OCI-LY1 (cell line): Measurements from ENCODE around the gene RARRES2.

Experiments
- H2AFZ ChIP-seq: fragments of 200-600 bp; sonication (generic), shearing (Covaris generic); 2 replicates; pipeline ENCODE4 v1.6.0; 2014; ENCODE audit warnings: antibody characterized with exemption, mild to moderate bottlenecking, low read length
- H3F3A ChIP-seq: fragments of 200-600 bp; sonication (generic), shearing (Covaris generic); 2 replicates; pipeline ENCODE4 v1.6.0; 2014; ENCODE audit warnings: mild to moderate bottlenecking, antibody characterized with exemption, low read length, moderate library complexity; ENCODE audit not compliant: insufficient read depth
- H3K27ac ChIP-seq: fragments of 200-600 bp; sonication (generic); 2 replicates; pipeline ENCODE4 v1.5.1; 2014; ENCODE audit warnings: low read length, mixed run types, mild to moderate bottlenecking, low read depth; ENCODE audit not compliant: poor library complexity, severe bottlenecking
- H3K27me3 ChIP-seq: fragments of 200-600 bp; sonication (generic); 2 replicates; pipeline ENCODE4 v1.6.0; 2014; ENCODE audit warnings: antibody characterized with exemption, mild to moderate bottlenecking, low read length, moderate library complexity; ENCODE audit not compliant: insufficient read depth
- H3K36me3 ChIP-seq: fragments of 200-600 bp; sonication (generic); 2 replicates; pipeline ENCODE4 v1.6.1; 2014; ENCODE audit warnings: mild to moderate bottlenecking, antibody characterized with exemption, low read length, moderate library complexity, mixed read lengths; ENCODE audit not compliant: insufficient read depth
- H3K4me1 ChIP-seq: fragments of 200-600 bp; sonication (generic); 2 replicates; pipeline ENCODE4 v1.5.1; 2014; ENCODE audit warnings: mild to moderate bottlenecking, low read length, moderate library complexity; ENCODE audit not compliant: insufficient read depth, severe bottlenecking
- H3K4me2 ChIP-seq: fragments of 200-600 bp; sonication (generic), shearing (Covaris generic); 2 replicates; pipeline ENCODE4 v1.6.1; 2014; ENCODE audit warnings: low read length
- H3K4me3 ChIP-seq: fragments of 200-600 bp; sonication (generic); 2 replicates; pipeline ENCODE4 v1.5.1; 2014; ENCODE audit warnings: low read length, low read depth, mild to moderate bottlenecking, mixed read lengths; ENCODE audit not compliant: poor library complexity, severe bottlenecking
- H3K79me2 ChIP-seq: fragments of 200-600 bp; shearing (Covaris generic); 2 replicates; pipeline ENCODE4 v1.6.1; 2016; ENCODE audit warnings: mixed run types, low read length, mixed read lengths; ENCODE audit not compliant: insufficient read depth
- H3K9ac ChIP-seq: fragments of 200-600 bp; sonication (generic), shearing (Covaris generic); 2 replicates; pipeline ENCODE4 v1.6.1; 2014; ENCODE audit warnings: mild to moderate bottlenecking, low read length, mixed read lengths
- H3K9me2 ChIP-seq: fragments of 200-600 bp; sonication (generic), shearing (Covaris generic); 2 replicates; pipeline ENCODE4 v1.6.1; 2014; ENCODE audit warnings: low read depth, mild to moderate bottlenecking, low read length, mixed read lengths
- H3K9me3 ChIP-seq: fragments of 200-600 bp; shearing (Covaris generic); 2 replicates; pipeline ENCODE4 v1.6.1; 2014; ENCODE audit warnings: low read length, mixed read lengths
- H4K20me1 ChIP-seq: fragments of 200-600 bp; sonication (generic), shearing (Covaris generic); 2 replicates; pipeline ENCODE4 v1.6.0; 2016; ENCODE audit warnings: mild to moderate bottlenecking, low read length; ENCODE audit not compliant: insufficient read depth
- CTCF ChIP-seq: fragments of 200-600 bp; sonication (generic), shearing (Covaris generic); IDR thresholded peaks from 2 replicates; pipeline ENCODE4 v1.5.1; 2017; ENCODE audit warnings: mild to moderate bottlenecking, antibody characterized with exemption, low read length, moderate library complexity, mixed read lengths
- EZH2 ChIP-seq: fragments of 200-600 bp; sonication (generic), shearing (Covaris generic); IDR thresholded peaks from 2 replicates; pipeline ENCODE4 v1.8.0; 2017; ENCODE audit warnings: borderline replicate concordance, mixed run types, mild to moderate bottlenecking, antibody characterized with exemption, low read length, moderate library complexity, mixed read lengths

RARRES2 gene

GRCh38 chr7:150369748-150370501 is 28.5 kb upstream of the RARRES2 start:
- Histone ChIP-seq H3F3A (no peaks in the 10 kb centered on the region; the same call in 1 of the 2 replicates), H3K79me2 (no peaks in the 10 kb centered on the region), H3K27me3 (no peaks in the 10 kb centered on the region), H4K20me1 (no peaks in the 10 kb centered on the region), H3K27ac (peak overlapping the region; percentile 75), H3K9ac (peak overlapping the region; percentile 81; the same call in 1 of the 2 replicates), H3K9me3 (no peaks in the 10 kb centered on the region), H3K36me3 (peaks cover 41% of the 10 kb centered on the region), H3K4me2 (peak overlapping the region; percentile 79), H3K4me1 (peaks cover 50% of the 10 kb centered on the region), H3K4me3 (peak overlapping the region; percentile 75), H2AFZ (no peak overlapping the region), H3K9me2 (no peaks in the 10 kb centered on the region)
- TF ChIP-seq EZH2, result no peak
- TF ChIP-seq CTCF, result no peak

DNA sequence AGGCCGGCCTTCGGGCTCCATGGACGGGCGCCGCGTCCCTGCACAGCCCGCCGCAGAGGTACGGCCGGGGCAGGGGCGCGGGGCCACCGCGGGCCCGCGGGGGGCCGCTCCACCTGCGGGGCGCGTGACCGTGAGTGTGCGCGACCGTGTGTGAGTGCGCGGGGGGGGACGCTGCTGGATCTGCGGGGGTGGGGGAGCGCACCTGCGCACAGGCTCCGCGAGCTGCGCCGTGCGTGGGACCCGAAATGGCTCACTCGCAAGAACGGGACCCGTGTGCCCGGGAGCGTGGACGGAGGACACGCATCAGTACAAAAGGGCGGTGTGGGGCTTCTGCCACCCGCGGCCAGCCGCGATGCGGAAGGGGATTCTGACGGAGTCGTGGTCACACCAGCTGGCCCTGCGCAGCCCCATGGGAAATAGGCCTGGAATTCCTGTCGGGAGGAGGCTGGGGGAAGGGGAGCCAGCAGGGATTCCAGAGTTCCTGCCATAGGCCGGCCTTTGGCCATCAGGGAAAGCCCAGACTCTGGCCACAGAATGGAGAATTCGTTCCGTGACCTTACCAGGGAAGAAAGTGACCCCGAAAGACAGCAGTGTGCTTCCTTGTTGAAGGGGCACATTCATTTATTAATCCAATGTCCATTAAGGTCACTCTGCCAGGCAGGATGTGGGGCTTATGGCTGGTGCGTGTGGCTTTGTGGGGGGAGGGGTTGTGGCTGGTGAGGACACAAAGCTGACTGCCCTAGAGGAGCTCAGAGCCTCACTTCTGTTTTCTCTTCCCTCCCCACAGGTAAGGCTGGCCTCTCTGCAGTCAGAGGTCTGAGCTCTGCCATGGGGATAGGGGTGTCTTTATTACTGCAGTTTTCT is 27.7 kb upstream of the RARRES2 start:
- TF ChIP-seq CTCF (no peak), EZH2 (no peak)
- Histone ChIP-seq H3K79me2 (no peaks in the 10 kb centered on the region), H3K4me2 (peak overlapping the region; percentile 79), H3K9ac (peak overlapping the region; percentile 81), H3K9me3 (no peaks in the 10 kb centered on the region), H4K20me1 (no peaks in the 10 kb centered on the region), H3K4me1 (peaks cover 54% of the 10 kb centered on the region), H3K27ac (peak overlapping the region; percentile 75), H2AFZ (no peak overlapping the region), H3F3A (no peaks in the 10 kb centered on the region; the same call in 1 of the 2 replicates), H3K27me3 (no peaks in the 10 kb centered on the region), H3K4me3 (peak overlapping the region; percentile 75), H3K9me2 (no peaks in the 10 kb centered on the region), H3K36me3 (peaks cover 35% of the 10 kb centered on the region)

GRCh38 chr7:150368096-150368883 is 26.9 kb upstream of the RARRES2 start, which contains the start of gene REPIN1:
TSS of gene REPIN1 (plus strand) at chr7:150368822. CDS start at chr7:150369712, 890 bp downstream.
- Histone ChIP-seq H3F3A (no peaks in the 10 kb centered on the region; the same call in 1 of the 2 replicates), H3K4me3 (peak within 1 kb of the TSS; percentile 75), H3K9me3 (no peaks in the 10 kb centered on the region), H4K20me1 (no peaks in the 10 kb centered on the region), H3K9me2 (no peaks in the 10 kb centered on the region), H3K4me2 (peak within 1 kb of the TSS; percentile 79), H3K36me3 (peaks cover 27% of the 10 kb centered on the region), H3K79me2 (no peaks in the 10 kb centered on the region), H3K27me3 (no peaks in the 10 kb centered on the region), H2AFZ (no peak within 1 kb of the TSS), H3K4me1 (peaks cover 59% of the 10 kb centered on the region), H3K27ac (peak within 1 kb of the TSS; percentile 75), H3K9ac (peak within 1 kb of the TSS; percentile 81)
- TF ChIP-seq EZH2 (no peak), CTCF (no peak)
